K562 (cell line): ENCODE results near the gene OSGEP. TPM values are rescaled to one million over a fixed set of nuclear protein-coding genes. Genes with fewer than 3 reads are reported as not detected.

ENCODE experiments used
- ATAC-seq: fragments of 200-7000 bp; cut with Tn5 transposase; 3 replicates; pipeline ENCODE4 v1.9.1; 2020; ENCODE audit warnings: moderate library complexity
- BruUV-seq: library from RNA; stranded (reverse); fragments of 400-500 nt; replicated peaks from 2 replicates; lab custom pipeline; 2021; lab: Mats Ljungman, UMichigan
- CTCF ChIA-PET: fragments of 300-600 bp; formaldehyde crosslinking; extraction: SDS; loops from one replicate; lab custom pipeline; 2021; ENCODE audit warnings: low intra/inter-chr PET ratio; lab: Yijun Ruan, JAX
- POLR2A ChIA-PET: fragments of 300-600, 350-650 bp; sonication (Branson Sonifier 250); formaldehyde crosslinking; extraction: SDS; loops from one replicate; lab custom pipeline; 2021; ENCODE audit warnings: antibody characterized with exemption, inconsistent platforms; lab: Yijun Ruan, JAX
- DNase-seq, 4 experiments: peaks; one replicate each; pipeline versions ENCODE4 v3.0.0 to v3.0.0-alpha.2; 2011 to 2018; ENCODE audit warnings: low spot score in 3 of 4, mixed read lengths in 3 of 4; ENCODE audit errors: extremely low read depth in 1 of 4
- FAIRE-seq: peaks from 2 replicates; lab custom pipeline; 2011; peaks lifted over from hg19 to GRCh38; lab: Jason Lieb, UNC
- H2AFZ ChIP-seq: 2 replicates; pipeline ENCODE4 v1.6.0; 2011; ENCODE audit warnings: low read depth, low read length, control low read depth, inconsistent platforms
- H3K27ac ChIP-seq: fragments of 200-600 bp; 3 replicates; pipeline ENCODE4 v1.8.0; 2011; ENCODE audit warnings: low read depth, mild to moderate bottlenecking, control low read depth, inconsistent platforms, low read length, moderate library complexity, mixed read lengths; ENCODE audit errors: extremely low read depth
- H3K27me3 ChIP-seq, 2 experiments: fragments of 300-600 bp in 1 of 2; 2 replicates in 1 of 2; 3 replicates in 1 of 2; pipeline versions ENCODE4 v1.6.0 to v1.8.0; 2011; ENCODE audit warnings: inconsistent platforms in 2 of 2, low read length in 2 of 2, mild to moderate bottlenecking in 1 of 2, mixed read lengths in 1 of 2, moderate library complexity in 1 of 2; ENCODE audit not compliant: control insufficient read depth in 2 of 2, insufficient read depth in 2 of 2
- H3K36me3 ChIP-seq: fragments of 300-600 bp; 3 replicates; pipeline ENCODE4 v1.8.0; 2011; ENCODE audit warnings: mild to moderate bottlenecking, low read length, inconsistent platforms; ENCODE audit not compliant: control insufficient read depth, insufficient read depth
- H3K4me1 ChIP-seq, 2 experiments: fragments of 200-600 bp in 1 of 2; replicated peaks in 1 of 2; 2 replicates in 1 of 2; 3 replicates in 1 of 2; pipeline versions ENCODE4 v1.5.1 to v1.8.0; 2011; ENCODE audit warnings: inconsistent platforms in 2 of 2, low read length in 2 of 2, mild to moderate bottlenecking in 1 of 2, mixed read lengths in 1 of 2, moderate library complexity in 1 of 2; ENCODE audit not compliant: control insufficient read depth in 2 of 2, insufficient read depth in 2 of 2
- H3K4me2 ChIP-seq: 2 replicates; pipeline ENCODE4 v1.6.1; 2011; ENCODE audit warnings: low read length, control low read depth, inconsistent platforms, mixed read lengths; ENCODE audit not compliant: insufficient read depth
- H3K4me3 ChIP-seq: fragments of 200-600 bp; sonication (generic), shearing (Covaris generic); 2 replicates; pipeline ENCODE4 v1.5.1; 2016; ENCODE audit warnings: control low read depth, inconsistent platforms
- H3K79me2 ChIP-seq: fragments of 200-600 bp; 3 replicates; pipeline ENCODE4 v1.8.0; 2011; ENCODE audit warnings: low read length, inconsistent platforms; ENCODE audit not compliant: control insufficient read depth, insufficient read depth
- H3K9ac ChIP-seq, 2 experiments: 2 replicates each; pipeline versions ENCODE4 v1.6.0 to v1.6.1; 2011; ENCODE audit warnings: low read depth in 2 of 2, low read length in 2 of 2, control low read depth in 1 of 2, inconsistent platforms in 1 of 2, mild to moderate bottlenecking in 1 of 2, mixed read lengths in 1 of 2; ENCODE audit not compliant: insufficient read depth in 1 of 2
- H3K9me1 ChIP-seq: one replicate; pipeline ENCODE4 v1.6.0; 2011; ENCODE audit warnings: inconsistent platforms, mild to moderate bottlenecking, low read length, moderate library complexity; ENCODE audit not compliant: control insufficient read depth, insufficient read depth
- H3K9me3 ChIP-seq: replicated peaks from 2 replicates; pipeline ENCODE4 v1.5.1; 2011; ENCODE audit warnings: low read depth, low read length, inconsistent platforms; ENCODE audit not compliant: control insufficient read depth, insufficient read depth
- H4K20me1 ChIP-seq: replicated peaks from 2 replicates; pipeline ENCODE4 v1.6.1; 2011; ENCODE audit warnings: low read length, inconsistent platforms, mixed read lengths; ENCODE audit not compliant: control insufficient read depth, insufficient read depth
- ETV1 ChIP-seq: fragments of 450-650 bp; conservative IDR thresholded peaks from 2 replicates; pipeline ENCODE4 v1.6.1; 2016; ENCODE audit warnings: missing genetic modification characterization, control low read depth, low read depth, missing compliant biosample characterization
- HDAC6 ChIP-seq: IDR thresholded peaks from 2 replicates; pipeline ENCODE4 v1.6.1; 2012; ENCODE audit warnings: low read depth, mild to moderate bottlenecking, control low read depth, inconsistent platforms, low read length, moderate library complexity
- KLF6 ChIP-seq: fragments of 250-450 bp; sonication (Bioruptor Pico); IDR thresholded peaks from 2 replicates; pipeline ENCODE4 v1.4.0; 2020; ENCODE audit warnings: mild to moderate bottlenecking, moderate library complexity, borderline replicate concordance
- PTRF ChIP-seq: fragments of 450-650 bp; IDR thresholded peaks from 2 replicates; pipeline ENCODE4 v1.6.1; 2016; ENCODE audit warnings: mild to moderate bottlenecking, missing genetic modification characterization, missing compliant biosample characterization
- REST ChIP-seq, 2 experiments: fragments of 450-650 bp; formaldehyde crosslinking in 1 of 2; IDR thresholded peaks; 2 replicates each; pipeline versions ENCODE4 v1.4.0 to v1.6.1; 2014 to 2020; ENCODE audit warnings: mild to moderate bottlenecking in 2 of 2, borderline replicate concordance in 1 of 2, low read depth in 1 of 2
- WGBS: fragments of 100-300 bp; shearing (Covaris generic); methylation state at CpG from one replicate; pipeline ENCODE4 v1.1.6; 2016; ENCODE audit warnings: low coverage, mixed read lengths; ENCODE audit not compliant: insufficient coverage; ENCODE audit errors: missing lambda C conversion rate; 5-methylcytosine and 5-hydroxymethylcytosine counted together
- in situ Hi-C: fragments of 300-500 bp; cut with MboI; formaldehyde crosslinking; loops from 4 replicates; pipeline ENCODE4 v1.15.0; 2018; ENCODE audit warnings: inconsistent platforms, mixed read lengths
- intact Hi-C: fragments of 100-400 bp; cut with micrococcal nuclease; formaldehyde crosslinking; loops from 2 replicates; pipeline ENCODE4 v1.14.2; 2022
- polyA plus RNA-seq, 8 experiments: library from polyadenylated mRNA; depleted of rRNA in 4 of 8; stranded (reverse) in 5 of 8; unstranded in 3 of 8; fragments of >200 nt; fragmentation: Nextera tagmentation in 2 of 8; fragmentation: Illumina TruSeq in 1 of 8; extraction: Ambion mirVana in 2 of 8; extraction: Trizol in 1 of 8; gene quantifications; 2 replicates each; pipeline versions ENCODE4 v1.2.1 to v1.2.3, GENCODE V29; 2011 to 2014; ENCODE audit warnings: inconsistent platforms in 1 of 8, missing spikeins in 1 of 8
- total RNA-seq, 7 experiments: library from RNA; depleted of rRNA in 6 of 7; stranded (reverse); fragments of >200 nt in 6 of 7; fragmentation: Illumina TruSeq in 2 of 7; extraction: Trizol in 2 of 7; gene quantifications; 2 replicates each; pipeline versions ENCODE4 v1.2.1 to v1.2.3, GENCODE V29; 2011 to 2021; ENCODE audit warnings: low replicate concordance in 1 of 7
- TF ChIP-seq, protein P1 (sequence below): IDR thresholded peaks from 3 replicates; pipeline ENCODE4 v1.6.1; 2011; ENCODE audit warnings: borderline replicate concordance, mild to moderate bottlenecking, moderate library complexity; ENCODE audit not compliant: insufficient read length; ENCODE audit errors: extremely low read depth
- TF ChIP-seq, protein P2 (sequence below): fragments of 250-450 bp; sonication (Bioruptor Pico); IDR thresholded peaks from 2 replicates; pipeline ENCODE4 v1.5.0; 2021; ENCODE audit warnings: mild to moderate bottlenecking, borderline replicate concordance

Gene OSGEP
- total and polyA plus RNA-seq, 9 of the 15 experiments (the other 6 are each of a cell fraction or from before 2014, with no cell fraction given) = 32.1 to 59.2 (median 44.1) TPM

GRCh38 chr14:20419419-20419818 lies 35.2 kb downstream of the OSGEP start:
- Histone ChIP-seq H3K9ac (no peak overlapping the region), H3K27me3 (no peaks in the 10 kb centered on the region), H3K9me3 (no peaks in the 10 kb centered on the region), H3K4me1 (peaks cover 0 to 8% of the 10 kb centered on the region in 2 experiments; a peak in 3 of 5 replicates), H3K27ac (no peak overlapping the region), H2AFZ (no peak overlapping the region), H3K36me3 (no peaks in the 10 kb centered on the region), H4K20me1 (no peaks in the 10 kb centered on the region), H3K9me1 (no peaks in the 10 kb centered on the region), H3K4me2 (no peak overlapping the region), H3K79me2 (no peaks in the 10 kb centered on the region), H3K4me3 (no peak overlapping the region)
- BruUV-seq = no TSS peak
- 40% methylated on average over 1 of the region's 1 CpG for WGBS
- DNase-seq (no peak), FAIRE-seq (no peak), ATAC-seq (no peak)
- POLR2A ChIA-PET = no interaction called here
- CTCF ChIA-PET = no interaction called here
- intact Hi-C loops (no loop called here), in situ Hi-C loops (loop anchor here (10.0 kb wide), 1 partner anchor 185 kb away; no protein-coding TSS in a partner anchor)
- TF ChIP-seq REST (IDR thresholded peaks at IDR 0.05; ENCODE audit: borderline replicate concordance) = no peak
- no peak for TF ChIP-seq REST (CRISPR knock-in tag; IDR thresholded peaks at IDR 0.05; ENCODE audit: low read depth)
- TF ChIP-seq, protein P1, sequence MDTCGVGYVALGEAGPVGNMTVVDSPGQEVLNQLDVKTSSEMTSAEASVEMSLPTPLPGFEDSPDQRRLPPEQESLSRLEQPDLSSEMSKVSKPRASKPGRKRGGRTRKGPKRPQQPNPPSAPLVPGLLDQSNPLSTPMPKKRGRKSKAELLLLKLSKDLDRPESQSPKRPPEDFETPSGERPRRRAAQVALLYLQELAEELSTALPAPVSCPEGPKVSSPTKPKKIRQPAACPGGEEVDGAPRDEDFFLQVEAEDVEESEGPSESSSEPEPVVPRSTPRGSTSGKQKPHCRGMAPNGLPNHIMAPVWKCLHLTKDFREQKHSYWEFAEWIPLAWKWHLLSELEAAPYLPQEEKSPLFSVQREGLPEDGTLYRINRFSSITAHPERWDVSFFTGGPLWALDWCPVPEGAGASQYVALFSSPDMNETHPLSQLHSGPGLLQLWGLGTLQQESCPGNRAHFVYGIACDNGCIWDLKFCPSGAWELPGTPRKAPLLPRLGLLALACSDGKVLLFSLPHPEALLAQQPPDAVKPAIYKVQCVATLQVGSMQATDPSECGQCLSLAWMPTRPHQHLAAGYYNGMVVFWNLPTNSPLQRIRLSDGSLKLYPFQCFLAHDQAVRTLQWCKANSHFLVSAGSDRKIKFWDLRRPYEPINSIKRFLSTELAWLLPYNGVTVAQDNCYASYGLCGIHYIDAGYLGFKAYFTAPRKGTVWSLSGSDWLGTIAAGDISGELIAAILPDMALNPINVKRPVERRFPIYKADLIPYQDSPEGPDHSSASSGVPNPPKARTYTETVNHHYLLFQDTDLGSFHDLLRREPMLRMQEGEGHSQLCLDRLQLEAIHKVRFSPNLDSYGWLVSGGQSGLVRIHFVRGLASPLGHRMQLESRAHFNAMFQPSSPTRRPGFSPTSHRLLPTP = no peak
- TF ChIP-seq, protein P2, sequence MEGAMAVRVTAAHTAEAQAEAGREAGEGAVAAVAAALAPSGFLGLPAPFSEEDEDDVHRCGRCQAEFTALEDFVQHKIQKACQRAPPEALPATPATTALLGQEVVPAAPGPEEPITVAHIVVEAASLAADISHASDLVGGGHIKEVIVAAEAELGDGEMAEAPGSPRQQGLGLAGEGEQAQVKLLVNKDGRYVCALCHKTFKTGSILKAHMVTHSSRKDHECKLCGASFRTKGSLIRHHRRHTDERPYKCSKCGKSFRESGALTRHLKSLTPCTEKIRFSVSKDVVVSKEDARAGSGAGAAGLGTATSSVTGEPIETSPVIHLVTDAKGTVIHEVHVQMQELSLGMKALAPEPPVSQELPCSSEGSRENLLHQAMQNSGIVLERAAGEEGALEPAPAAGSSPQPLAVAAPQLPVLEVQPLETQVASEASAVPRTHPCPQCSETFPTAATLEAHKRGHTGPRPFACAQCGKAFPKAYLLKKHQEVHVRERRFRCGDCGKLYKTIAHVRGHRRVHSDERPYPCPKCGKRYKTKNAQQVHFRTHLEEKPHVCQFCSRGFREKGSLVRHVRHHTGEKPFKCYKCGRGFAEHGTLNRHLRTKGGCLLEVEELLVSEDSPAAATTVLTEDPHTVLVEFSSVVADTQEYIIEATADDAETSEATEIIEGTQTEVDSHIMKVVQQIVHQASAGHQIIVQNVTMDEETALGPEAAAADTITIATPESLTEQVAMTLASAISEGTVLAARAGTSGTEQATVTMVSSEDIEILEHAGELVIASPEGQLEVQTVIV (CRISPR knock-in tag) = no peak
- no peak for TF ChIP-seq HDAC6
- TF ChIP-seq PTRF = no peak
- TF ChIP-seq ETV1 (tag) = no peak
- TF ChIP-seq KLF6 = no peak
